Subcutaneous adipose tissue (tissue), 4 donors: ENCODE data around the gene ASS1. TPM values are rescaled to one million over a fixed set of nuclear protein-coding genes. Genes with fewer than 3 reads are reported as not detected.

ENCODE experiments used
- total RNA-seq, 4 donors: library from RNA; depleted of rRNA; stranded (reverse); fragments of >200 nt; gene quantifications; one replicate each; pipeline ENCODE4 v1.1.0, GENCODE V29; 2016
- TF ChIP-seq, protein P1 (sequence below): fragments of 450-650 bp; IDR thresholded peaks from one replicate; pipeline ENCODE4 v1.5.1; 2016; ENCODE audit warnings: low read depth, mild to moderate bottlenecking, control low read depth, antibody characterized with exemption, moderate library complexity

ASS1 gene
- total RNA-seq, 4 donors from 2014 or later: 302 to 485 (median 393) TPM

DNA sequence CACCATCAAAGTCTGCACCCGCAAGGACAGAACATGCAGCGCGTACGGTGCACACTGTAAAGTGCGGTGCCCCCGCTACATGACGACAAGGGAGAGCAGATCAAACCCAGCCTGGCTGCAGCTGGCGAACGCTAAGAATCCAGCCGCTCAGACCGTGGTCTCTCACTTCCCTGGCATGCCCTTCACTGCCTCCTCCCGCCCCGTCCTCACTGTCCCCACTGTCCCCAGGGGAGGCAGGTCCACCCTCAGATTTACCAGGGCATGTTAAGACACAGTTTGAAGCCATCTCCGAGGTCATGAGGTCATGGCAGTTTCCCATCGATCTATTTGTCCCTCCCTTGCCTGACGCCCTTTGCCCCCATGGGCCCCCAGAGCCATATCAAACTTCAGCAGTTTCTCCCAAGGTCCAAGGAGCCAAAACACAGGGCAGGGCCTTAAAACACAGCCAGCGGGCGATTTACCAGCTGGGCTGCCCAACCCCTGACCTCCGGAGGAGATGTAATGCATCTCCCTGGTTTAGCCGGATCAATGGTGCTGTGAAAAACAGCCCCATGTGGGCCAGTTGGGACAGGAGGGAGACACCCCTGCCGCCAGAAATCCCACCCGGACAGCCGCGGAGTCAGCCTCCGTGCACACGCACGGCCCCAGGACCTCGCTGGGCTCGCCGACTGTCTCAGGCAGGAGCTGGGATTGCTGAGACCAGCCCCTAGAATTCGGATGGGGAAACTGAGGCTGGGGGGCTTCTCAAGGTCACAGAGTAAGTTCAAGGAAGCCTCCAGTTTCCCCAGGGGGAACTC lies 82.3 kb downstream of the ASS1 start:
- TF ChIP-seq, protein P1, sequence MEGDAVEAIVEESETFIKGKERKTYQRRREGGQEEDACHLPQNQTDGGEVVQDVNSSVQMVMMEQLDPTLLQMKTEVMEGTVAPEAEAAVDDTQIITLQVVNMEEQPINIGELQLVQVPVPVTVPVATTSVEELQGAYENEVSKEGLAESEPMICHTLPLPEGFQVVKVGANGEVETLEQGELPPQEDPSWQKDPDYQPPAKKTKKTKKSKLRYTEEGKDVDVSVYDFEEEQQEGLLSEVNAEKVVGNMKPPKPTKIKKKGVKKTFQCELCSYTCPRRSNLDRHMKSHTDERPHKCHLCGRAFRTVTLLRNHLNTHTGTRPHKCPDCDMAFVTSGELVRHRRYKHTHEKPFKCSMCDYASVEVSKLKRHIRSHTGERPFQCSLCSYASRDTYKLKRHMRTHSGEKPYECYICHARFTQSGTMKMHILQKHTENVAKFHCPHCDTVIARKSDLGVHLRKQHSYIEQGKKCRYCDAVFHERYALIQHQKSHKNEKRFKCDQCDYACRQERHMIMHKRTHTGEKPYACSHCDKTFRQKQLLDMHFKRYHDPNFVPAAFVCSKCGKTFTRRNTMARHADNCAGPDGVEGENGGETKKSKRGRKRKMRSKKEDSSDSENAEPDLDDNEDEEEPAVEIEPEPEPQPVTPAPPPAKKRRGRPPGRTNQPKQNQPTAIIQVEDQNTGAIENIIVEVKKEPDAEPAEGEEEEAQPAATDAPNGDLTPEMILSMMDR: no peak

DNA sequence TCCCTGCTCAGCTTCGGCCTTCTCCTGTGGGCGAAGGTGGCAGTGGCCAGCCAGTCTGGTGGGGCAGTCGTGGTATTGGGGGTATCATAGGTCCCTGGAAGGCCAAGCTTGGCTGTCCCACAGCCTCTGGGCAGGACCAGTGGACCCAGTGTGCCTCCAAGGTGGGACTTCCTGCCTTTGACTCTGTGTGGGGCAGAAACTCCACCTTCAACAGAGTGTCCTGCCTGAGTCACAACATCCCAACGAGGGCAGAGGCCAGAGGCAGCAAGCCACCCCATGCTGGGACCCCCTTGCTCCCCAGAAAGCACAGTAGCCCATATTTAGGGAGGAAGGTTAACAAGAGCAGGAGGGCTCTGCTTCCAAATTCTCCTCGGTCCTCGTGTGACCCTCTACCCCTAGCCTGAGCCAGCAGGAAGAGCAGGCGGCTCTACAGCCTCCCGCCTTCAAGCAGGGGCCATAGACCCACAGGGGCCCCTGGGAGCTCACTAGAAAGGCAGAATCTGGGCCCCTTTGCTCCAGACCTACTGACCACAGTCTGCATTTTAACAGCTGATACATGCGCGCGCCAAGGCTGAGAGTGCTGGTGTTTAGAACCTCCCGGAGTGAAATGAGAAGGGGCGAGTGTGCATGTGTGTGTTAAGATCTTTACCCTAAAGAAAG lies 83.0 kb downstream of the ASS1 start:
- TF ChIP-seq, protein P1: no peak

DNA sequence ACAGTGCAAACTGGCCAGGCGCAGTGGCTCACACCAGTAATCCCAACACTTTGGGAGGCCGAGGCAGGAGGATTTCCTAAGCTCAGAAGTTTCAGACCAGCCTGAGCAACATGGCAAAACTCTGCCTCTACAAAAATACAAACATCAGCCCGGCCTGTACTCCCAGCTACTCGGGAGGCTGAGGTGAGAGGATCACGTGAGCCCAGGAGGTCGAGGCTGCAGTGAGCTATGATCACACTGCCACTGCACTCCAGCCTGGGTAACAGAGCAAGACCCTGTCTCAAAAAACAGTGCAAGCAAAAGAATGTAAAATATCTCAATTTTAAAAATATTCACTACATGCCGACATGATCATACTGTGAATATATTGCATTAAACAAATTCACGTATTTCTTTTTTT lies 83.9 kb downstream of the ASS1 start:
- TF ChIP-seq, protein P1: no peak

DNA sequence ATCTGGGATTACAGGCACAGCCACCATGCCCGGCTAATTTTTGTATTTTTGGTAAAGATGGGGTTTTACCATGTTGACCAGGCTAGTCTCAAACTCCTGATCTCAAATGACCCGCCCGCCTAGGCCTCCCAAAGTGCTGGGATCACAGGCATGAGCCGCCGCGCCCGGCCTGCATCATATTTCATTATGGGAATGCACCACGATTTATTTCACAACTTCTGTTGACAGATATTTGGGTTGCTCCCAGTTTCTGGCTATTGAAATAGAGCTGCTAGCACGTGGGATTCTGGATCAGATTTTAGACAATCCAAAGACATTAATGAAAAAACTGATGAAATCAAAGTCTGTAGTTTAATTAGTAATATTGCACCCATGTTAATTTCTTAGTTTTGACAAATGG lies 86.2 kb downstream of the ASS1 start:
- TF ChIP-seq, protein P1: no peak

DNA sequence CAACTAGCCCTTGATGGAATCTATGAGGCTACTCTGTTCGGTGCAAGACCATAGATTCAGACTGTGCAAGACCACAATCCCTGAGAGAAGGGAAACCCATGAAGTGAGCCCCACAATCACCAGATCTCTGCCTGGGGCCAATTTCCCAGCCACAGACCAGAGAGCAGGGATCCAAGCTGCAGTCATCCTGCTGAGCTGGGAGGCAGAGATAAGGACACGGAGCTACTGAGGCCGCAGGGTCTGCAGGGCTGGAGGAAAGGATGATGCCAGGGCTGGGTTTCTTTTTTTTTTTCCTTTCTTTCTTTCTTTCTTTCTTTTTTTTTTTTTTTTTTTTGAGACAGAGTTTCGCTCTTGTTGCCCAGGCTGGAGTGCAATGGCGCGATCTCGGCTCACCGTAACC lies 86.9 kb downstream of the ASS1 start:
- TF ChIP-seq, protein P1: no peak

DNA sequence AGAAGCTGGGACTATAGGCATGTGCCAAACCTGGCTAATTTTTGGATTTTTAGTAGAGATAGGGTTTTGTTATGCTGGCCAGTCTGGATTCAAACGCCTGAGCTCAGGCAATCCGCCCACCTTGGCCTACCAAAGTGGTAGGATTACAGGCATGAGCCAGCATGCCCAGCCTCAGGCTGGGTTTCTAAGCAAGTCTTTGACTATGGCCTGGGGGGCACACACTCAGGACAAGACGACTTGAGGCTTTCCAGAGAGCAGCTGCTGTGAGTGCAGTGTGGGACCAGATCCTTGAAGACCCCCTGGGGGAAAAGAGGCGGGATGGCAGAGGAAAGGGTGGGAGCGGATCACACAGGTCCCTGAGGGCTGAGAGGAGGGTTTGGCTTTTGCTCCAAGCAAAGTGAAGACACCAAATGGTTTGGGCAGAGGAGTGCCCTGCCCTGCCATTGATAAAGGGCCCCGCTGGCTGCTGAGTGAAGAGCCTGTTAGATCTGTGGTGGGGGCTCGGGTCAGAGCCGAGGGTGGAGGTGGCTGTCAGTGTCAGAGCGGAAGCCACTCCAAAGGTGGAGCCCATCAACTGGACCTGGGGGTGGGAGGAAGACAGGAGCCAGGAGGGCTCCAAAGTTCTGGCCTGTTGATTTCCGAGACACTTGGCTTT lies 87.8 kb downstream of the ASS1 start:
- TF ChIP-seq, protein P1: no peak
